Mammary epithelial cell (primary cell): ENCODE results near the gene FLII.

Source experiments
- EZH2 ChIP-seq: IDR thresholded peaks from 2 replicates; pipeline ENCODE4 v1.6.1; 2012; ENCODE audit warnings: low read length, inconsistent platforms, borderline replicate concordance
- TF ChIP-seq, protein P1 (sequence below), 2 donors: IDR thresholded peaks in 1 of 2; conservative IDR thresholded peaks in 1 of 2; 2 replicates each; pipeline ENCODE4 v1.5.1; 2011 to 2012; ENCODE audit warnings: inconsistent platforms in 2 of 2, low read length in 2 of 2, mild to moderate bottlenecking in 2 of 2, control low read depth in 1 of 2, low read depth in 1 of 2; ENCODE audit not compliant: insufficient read depth in 1 of 2; ENCODE audit errors: extremely low read depth in 1 of 2

DNA sequence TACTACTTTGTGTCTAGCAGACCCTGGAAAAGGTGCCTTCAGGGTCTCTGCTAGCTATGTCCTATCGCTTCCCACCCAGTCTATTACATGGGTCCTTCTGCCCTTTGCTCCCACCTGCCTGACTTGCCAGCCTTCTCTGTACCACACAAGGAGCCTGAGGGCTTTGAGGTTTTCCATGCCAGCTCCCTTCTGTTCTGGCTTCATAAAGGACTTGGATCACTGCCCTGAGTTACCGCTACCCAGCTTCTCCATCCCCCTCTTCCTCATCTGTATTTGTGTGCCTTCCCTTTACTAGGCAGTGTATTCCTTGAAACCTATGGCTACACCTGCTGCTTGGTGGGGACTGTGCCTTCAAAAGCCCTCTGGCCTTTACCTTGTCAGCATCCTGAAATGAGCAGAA lies 52.7 kb downstream of the FLII start:
- TF ChIP-seq, protein P1, sequence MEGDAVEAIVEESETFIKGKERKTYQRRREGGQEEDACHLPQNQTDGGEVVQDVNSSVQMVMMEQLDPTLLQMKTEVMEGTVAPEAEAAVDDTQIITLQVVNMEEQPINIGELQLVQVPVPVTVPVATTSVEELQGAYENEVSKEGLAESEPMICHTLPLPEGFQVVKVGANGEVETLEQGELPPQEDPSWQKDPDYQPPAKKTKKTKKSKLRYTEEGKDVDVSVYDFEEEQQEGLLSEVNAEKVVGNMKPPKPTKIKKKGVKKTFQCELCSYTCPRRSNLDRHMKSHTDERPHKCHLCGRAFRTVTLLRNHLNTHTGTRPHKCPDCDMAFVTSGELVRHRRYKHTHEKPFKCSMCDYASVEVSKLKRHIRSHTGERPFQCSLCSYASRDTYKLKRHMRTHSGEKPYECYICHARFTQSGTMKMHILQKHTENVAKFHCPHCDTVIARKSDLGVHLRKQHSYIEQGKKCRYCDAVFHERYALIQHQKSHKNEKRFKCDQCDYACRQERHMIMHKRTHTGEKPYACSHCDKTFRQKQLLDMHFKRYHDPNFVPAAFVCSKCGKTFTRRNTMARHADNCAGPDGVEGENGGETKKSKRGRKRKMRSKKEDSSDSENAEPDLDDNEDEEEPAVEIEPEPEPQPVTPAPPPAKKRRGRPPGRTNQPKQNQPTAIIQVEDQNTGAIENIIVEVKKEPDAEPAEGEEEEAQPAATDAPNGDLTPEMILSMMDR (conservative IDR thresholded peaks at IDR 0.05 in 1 of 2, IDR thresholded peaks at IDR 0.05 in 1 of 2; ENCODE audit: extremely low read depth in 1 of 2, insufficient read depth in 1 of 2, low read depth in 1 of 2, low read length in 2 of 2), result no peak
- no peak for TF ChIP-seq EZH2
